VCaP (cell line): Measurements from ENCODE around the gene BCL2L13.

Experiments used
- H3K27ac ChIP-seq: fragments of 450-650 bp; 2 replicates; pipeline ENCODE4 v1.5.1; 2017
- CTCF ChIP-seq: fragments of 450-650 bp; conservative IDR thresholded peaks from 2 replicates; pipeline ENCODE4 v1.5.1; 2017; ENCODE audit warnings: mild to moderate bottlenecking, moderate library complexity

Gene BCL2L13

GRCh38 chr22:17778412-17778976, 139.9 kb downstream of the BCL2L13 start:
- H3K27ac ChIP-seq = no peak overlapping the region
- TF ChIP-seq CTCF = no peak

- TF ChIP-seq CTCF = no peak
- no peak overlapping the region for H3K27ac ChIP-seq
Observed at GRCh38 chr22:17779286-17780115, 140.9 kb downstream of the BCL2L13 start.

- H3K27ac ChIP-seq = no peak overlapping the region
- no peak for TF ChIP-seq CTCF
Observed at GRCh38 chr22:17780116-17780740, 141.7 kb downstream of the BCL2L13 start.
